ENCODE measurements around the gene FAM222A.

Gene FAM222A

DNA sequence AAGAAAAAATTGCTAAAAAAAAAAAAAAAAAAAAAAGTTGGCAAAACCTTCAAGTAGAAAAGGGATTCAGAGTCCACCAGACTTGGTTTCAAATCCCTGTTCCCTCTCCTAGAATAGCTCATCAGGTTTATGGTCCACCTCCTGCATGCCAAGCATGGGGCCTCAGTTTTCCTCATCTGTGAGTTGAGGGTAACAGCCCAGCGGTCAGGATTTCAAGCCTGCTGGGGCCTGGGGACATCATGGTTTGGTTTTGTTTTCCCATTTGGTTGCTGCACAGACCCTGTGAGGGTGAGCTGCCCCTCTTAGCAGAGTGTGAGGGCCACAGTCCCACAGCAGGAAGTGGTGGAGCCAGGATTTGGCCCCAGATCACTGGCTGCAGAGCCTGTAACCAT is 12.5 kb downstream of the FAM222A start:
- DNase-seq: no peak

DNA sequence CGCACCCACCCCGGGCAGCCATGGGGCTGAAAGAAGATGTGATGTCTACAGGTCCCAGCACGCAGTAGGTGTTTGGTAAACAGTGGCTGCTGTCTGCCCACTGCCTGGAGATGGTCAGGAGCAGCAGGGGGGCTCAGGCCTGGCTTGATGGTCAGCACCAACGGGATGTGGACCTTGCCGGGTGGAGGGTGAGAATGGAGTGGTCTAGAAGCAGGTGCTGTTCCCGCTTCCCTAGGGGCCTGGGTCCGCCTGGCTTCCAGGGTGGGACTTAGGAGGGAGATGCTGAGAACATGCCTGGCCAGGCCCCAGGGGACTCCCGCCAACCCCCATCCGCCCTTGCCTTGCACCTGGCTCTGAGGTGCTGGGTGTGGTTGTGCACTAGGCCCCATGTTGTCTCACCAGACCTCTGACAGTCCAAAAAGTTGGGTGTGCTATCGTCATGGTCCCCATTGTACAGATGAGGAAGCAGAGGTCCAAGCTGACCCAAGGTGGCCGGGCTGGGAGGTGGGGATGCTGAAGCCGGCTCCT is 12.9 kb downstream of the FAM222A start:
- DNase-seq: no peak

DNA sequence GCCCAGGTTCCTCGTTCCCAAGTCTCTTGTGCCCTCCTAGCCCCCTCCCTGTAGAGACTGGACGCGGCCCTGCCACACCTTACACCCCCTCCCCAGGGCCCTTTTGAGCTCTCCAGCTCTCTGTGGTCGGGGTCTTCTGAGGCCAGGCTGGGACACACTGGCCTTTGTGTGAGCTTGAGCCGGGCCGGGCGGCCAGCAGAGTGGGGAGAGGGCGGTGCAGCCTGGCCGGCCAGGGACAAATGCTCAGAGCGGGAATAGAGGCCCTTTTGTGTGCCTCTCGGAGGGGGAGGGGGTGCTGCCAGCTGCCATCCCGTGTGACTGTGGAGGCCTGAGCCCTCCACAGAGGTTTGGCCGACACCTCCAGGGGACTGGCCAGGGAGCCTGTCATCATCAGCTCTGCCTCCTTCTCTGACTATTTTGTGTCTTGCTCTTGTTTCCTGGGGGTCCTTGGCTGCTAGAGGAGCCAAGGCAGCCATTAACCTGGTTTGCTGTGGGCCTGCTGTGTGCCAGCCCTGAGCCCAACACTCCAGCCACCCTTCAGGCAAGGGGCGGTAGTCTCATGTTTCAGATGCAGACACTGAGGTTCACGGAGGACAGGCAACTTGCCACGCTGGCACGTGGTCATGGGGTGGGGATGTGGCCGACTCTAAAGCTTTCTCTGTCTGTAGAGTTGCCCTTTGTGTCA is 13.6 kb downstream of the FAM222A start:
- DNase-seq: no peak

DNA sequence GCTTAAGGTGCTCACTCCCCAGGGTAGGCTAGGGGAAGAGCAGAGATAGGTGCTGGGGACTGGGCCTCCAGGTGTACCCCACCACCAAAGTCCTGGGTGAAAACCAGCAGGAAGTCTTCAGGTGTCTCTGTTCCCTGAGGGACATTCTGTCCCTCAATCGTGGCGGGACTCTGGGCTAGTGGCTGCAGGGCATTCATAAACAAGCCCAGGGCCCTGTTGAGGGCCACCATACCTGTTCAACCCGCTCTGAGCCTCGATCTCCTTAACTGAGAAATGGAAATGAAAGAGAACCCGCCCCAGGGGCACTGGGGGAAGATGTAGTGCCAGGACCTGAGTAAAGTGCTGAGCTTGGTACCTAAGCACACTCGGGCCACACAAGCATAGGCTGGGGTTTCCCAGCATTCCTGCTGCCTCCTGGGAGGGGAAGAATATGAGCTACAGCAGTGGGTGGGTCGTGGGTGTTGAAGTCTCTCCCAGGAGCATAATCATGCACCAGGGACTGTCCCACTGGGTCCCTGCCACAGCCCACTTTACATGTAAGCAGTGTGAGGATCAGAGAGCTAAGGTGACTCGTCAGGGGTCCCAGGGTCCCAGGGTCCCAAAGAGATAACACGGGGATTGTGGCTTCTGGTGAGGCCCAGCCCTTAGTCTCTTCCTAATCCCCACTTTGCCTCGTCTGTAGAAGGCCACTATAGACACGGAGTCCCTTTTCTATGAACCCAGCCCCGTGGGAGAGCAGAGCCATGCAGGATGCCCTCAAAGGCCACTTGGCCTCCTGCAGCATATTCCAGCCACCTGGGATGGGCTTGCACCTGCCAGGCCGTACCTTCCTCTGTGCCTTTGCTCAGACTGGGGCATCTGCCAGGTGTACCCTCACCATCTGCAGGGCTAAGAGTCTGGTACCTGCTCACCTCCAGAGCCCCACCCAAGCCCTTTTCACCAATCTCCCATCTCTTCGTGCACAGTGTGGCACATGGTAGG is 14.4 kb downstream of the FAM222A start:
- peak; percentile 24 for DNase-seq

DNA sequence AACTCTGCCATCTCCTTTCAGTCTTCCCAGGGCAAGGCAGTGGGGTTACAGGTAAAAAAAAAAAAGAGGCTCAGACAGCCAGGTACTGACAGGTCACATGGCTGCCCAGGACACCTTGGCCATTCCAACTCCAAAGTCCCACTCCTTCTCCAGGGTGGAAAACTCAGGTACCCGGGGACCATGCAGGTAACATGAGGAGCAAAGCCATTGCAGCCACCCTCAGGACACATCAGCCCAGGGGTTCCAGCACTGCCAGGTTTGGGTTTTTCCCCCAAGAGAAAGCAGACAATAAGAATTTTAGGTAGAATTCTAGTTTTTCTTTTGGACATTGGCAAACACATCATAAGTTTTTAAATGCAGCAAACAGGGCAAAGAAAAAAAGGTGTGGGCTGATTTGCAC is 15.3 kb downstream of the FAM222A start:
- no peak for DNase-seq

DNA sequence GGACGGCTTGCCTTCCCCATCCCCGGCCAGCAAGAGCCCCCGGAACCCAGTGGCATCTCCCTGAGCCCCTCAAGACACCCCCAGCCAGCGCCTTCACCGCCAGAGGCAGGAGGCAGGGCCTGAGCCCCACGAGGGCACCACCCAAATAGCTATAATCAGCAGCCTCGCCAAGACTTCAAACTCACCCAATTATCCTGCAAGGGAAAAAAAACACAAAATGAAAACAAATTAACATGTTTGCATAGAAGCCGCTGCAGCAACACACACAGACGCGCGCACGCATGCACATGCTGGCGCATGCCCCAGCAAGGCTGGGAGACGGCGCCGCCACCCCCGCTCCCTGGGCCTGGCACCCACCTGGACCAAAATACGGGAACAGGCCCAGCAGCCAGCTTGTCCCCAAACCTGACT is 15.8 kb downstream of the FAM222A start:
- DNase-seq: peak; percentile 86

DNA sequence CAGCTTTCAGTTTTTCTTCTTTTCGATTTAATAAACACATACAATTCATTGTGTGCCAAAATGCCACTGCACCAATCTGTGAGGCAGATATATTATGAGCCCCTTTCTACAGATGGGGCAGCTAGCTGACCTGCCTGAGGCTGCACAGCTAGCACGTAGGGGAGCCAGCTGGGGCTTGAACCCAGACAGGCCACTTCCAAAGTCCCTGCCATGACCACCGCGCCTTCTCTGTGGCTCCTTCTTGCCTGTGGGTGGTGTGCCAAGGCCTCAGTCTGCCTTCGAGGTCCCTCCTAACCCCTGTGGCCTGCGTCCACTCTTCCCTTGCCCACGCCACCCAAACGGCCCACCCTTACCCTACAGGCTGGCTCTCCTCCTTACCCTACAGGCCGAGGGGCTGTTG is 16.2 kb downstream of the FAM222A start:
- DNase-seq: no peak

DNA sequence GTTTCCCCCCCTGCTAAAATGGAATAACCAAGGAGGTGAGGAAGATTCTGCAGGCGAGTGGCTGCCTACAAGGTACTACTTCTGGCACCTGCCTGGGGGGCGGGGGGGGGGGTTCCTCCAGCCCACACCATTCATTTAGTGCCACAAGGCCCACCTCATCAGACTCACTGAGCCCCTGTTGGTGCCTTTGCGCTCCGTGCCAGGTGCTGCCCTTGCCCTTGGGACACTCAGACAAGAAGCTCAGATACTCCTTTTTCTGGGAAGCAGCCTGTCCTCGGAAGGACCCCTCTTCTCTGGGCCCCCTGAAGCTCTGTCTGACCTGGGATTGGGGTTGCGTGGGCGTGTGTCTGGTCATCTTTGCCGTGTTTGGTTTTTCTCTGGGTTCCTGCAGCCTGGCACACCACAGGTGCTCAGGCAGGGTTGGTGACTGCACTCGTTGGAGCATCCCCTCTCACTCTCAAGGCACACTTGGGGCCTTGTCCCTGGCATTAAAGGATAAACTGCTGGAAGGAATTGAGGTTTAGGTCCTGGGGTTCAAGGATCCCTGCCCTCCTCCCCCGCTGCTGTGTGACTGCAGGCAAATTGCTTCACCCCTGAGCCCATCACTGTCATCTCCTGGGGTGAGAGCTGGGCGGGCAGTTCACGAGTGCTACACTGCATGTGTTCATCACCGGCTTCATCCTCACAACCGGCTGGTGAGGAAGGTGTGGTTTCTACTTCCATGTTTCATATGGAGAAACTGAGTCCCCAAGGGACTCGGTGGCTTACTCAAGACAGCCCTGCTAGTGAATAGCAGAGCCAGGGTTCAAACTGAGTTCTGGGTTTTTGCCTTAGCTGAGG is 16.9 kb downstream of the FAM222A start:
- DNase-seq: no peak

DNA sequence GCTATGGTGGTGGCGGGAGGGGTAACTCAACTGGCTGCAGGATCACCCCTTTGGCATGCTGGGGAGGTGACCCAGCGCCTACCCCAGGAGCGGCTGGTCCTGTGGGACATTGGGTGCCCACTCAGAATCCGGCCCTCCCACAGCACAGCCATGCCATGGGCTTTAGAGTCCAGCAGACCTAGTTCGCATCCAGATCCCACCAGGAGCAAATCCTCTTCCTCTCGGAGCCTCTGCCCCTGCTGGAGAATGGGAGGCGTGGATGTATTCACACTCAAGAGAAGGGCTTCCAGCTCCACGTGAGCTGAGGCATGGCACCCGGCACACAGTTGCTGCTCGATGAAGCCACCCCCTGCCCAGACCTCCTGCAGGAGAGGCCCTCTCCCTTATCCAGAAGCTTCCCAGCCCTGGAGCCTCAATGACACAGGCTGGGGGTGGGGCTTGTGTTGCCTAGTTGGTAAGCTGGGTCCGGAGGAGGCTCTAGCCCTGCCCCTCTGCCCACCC is 17.7 kb downstream of the FAM222A start:
- DNase-seq: no peak

DNA sequence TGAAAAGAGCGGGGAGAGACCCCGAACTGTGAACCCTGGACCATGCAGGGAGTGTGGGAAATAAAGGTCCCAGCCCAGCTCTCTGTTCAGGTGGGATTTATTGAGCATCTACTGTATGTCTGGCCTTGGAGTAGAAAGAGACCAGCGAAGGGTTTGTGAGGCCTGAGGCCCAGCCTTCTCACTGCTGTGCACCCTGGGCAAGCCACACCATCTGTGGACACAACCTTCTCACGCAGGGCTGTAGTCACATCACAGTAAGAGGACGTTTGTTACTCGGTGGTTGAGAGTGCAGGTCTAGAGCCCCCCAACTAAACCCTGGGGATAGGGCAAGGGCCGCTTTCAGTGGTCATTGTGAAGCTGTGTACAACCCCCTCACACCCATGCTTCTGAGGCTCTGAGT is 18.2 kb downstream of the FAM222A start:
- no peak for DNase-seq

DNA sequence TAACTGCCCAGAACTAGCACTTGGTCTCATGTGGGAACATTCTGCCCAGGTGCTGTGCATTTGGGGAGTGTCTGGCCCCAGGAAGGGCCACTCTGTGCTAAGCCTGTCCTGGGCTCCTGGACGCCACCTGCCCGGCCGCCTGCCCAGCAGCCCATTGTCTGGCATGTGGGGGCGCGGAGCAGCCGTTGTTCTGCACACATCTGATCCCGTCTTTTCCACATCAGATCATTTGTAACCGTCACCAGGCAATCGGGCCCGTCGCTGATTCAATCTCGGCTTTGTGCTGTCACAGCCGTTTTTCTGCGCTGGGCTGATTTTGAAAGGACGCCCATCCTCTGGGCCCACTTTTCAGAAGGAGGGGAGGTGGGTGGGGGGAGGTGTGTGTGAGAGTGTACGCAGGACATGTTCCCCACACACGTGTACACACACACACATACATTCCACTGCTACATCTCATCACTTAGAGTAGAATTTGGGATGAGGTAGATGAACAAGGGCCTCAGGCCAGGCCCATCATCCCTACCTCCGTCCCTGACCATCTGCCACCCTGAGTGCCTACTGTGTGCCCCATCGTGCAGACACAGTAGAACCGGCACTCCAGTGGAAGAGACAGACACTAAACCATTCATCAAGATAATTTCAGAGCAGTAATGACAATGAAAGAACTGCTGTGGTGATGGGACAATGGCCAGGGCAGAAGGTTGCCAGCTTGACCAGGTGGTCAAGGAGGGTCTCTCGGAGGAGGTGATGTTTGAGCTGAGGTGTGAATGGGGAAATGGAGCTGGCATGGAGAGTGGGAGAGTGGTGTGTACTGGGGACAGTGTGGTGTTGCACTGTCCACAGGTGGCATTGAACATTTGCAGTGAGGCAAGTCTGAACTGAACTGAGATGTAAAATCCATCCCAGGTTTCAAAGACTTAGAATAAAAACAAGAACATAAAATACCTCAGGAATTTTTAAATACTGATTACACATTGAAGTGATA is 19.0 kb downstream of the FAM222A start:
- no peak for DNase-seq

DNA sequence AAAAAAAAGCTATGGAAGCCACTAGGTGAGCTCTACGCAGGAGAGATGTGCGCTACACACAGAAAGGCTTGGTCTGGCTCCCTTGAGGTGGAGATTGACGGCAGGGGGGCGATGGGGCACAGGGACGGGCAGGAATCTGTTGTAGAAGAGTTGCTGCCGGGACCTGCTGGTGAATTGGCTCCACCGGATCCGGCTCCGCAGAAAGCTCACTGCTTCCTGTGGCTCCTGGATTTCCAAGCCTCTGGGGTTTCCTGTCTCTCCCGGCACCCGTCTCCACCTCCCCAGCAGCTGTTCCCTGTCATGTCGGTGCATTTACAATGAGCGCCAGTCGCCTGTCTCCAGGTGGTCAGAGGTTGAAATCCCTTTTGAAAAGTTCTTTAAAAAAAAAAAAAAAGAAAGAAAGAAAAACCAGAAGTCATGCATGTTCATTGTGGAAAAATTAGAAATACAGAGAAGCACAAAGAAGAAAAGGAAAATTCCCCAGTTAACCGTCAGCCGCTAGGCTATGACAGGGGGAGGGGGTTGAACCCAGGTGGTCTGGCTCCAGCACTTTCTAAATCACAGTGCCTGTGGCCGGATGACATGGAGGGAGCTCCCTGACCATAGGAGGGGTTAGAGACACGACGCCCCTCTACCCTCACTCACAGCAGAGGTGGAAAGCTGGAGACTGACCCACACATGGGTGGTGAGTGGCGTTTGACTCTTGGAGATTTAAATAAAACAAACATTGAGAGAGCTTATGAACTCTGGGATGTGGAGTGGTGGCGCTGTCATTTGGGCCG is 20.8 kb downstream of the FAM222A start:
- no peak for DNase-seq

DNA sequence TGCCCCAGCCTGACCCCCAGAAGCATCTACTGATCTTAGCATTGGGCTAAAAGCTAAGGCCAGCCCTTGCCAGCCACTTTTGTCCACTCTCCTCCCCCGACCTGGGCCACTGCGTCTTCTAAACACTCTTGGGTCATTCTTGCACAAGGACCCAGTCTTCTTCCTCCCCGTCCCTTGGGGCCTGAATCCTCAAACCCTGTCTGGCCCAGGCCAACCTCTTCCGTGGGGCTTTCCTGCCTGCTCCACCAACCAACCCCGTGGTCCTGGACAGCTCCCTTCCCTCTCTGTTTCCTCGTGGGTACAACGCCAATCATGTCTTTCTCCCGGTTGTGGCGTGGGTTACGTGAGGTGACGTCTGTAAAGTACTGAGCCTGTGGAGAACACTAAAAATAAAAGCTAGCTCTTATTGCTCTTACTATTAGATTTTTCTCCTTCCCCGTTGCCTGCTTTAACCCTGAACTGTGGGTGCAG is 21.5 kb downstream of the FAM222A start:
- no peak for DNase-seq

DNA sequence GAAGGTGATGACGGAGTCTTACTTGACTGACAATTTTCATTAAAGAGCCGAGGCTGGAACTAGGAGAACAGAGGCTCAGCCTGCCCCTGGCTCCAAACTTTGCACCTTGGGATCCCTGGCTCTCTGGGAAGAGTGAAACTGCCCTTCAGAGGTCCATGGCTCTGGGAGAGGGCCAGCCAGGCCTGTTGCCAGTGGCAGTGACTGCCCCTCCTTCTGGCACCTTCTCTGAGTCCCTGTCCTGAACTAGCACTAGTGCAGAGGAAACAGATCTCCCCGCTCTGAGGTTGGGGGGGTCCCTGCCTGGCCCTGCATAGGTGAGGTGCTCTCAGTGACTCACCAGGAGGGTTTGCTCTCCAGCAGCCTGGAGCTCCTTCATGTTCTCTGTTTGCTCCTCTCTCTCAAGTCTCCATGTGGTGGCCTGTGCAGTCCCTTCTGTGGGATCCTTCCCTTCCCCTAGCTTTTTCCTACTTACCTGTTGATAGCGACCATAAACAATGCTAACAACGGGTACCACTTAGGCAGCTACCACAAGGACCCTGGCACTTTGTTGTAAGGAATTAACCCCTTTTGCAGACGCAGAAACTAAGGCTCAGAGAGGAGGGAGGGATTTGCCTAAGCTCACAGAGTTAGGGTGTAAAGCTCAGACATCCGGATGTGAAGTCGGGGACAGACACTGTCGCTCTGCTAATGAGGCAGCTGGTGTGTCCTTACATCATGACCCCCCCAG is 22.4 kb downstream of the FAM222A start:
- DNase-seq: no peak

DNA sequence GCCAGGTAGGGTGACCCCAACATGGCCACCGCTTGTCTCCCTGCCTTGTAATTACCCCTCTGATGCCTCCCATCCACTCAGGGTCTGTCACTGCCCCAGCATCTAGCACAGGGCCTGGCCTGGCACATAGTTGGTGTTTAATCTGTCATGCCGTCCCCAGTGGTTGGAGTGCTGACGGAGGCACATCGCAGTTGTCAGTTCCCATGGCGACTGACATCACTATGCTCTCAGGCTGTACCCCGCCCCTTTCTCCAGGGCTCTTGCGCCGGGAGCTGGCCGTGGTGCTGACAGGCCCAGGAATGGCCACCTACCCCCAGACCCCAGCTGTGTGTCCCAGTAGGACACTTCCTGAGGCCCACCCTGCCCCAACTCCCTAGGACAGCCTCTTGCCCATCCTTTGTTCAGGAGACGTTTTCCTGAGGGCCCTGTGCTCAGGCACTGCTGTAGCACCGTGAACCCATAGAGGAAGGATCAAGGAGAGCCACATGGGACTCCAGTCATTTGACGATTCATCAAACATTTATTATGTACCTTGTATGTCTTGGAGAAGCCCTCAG is 23.0 kb downstream of the FAM222A start:
- DNase-seq: no peak

DNA sequence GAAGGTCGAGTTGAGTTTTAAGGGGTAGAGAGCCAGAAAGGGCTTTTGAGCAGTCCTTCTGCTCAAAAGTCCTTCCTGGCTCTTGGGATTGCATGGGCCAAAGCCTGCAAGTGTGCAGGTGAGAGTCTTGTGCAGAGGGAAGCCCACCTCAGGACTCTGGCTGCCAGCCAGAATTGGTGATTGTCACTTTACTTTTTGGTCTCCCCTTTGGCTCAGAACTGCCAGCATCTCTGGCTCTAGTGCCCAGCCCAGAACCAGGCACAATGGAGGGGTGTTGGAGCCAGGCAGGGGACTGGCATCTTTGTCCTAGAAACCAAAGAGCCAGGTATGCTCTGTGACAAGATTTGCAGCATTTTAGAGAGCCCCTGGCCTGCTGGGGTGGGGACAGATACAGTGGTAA is 23.5 kb downstream of the FAM222A start:
- no peak for DNase-seq

DNA sequence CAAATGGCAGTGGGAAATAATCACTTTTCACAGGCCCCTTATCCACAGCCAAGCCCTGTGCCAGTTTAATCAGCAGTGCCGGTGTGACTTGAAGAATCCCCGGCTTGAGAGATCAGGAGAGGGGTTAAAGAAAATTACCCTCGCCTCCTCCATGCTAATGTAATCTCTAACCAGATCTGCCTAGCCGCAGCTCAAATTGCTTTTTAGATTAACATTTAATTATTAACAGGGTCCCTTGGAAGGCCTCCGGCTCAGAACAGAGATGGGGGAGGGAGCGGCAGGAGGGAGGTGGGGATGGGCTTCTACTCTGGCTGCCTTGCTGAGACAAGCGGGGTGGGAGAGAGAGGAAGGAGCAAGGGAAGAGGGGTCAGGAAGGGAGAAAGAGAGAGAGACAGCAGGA is 24.0 kb downstream of the FAM222A start:
- no peak for DNase-seq

DNA sequence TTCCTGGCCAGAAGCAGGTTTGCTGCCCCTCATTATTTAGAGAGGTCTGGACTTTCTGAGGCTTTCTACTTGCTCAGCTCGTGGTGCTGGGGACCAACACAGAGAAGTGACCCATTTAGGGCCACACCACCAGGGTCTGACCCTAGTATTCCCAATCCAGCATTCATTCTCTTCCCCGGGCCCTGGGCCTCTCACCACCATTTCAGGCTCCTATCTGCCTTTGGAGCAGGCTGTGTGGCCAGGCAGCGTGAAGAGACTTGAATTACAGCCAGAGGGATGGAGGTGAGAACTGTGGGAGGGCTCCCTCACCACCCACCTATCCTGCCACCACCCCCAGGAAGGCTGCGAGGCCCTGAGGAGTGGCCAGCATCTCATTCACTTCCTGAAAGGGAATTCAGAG is 24.6 kb downstream of the FAM222A start:
- no peak for DNase-seq

DNA sequence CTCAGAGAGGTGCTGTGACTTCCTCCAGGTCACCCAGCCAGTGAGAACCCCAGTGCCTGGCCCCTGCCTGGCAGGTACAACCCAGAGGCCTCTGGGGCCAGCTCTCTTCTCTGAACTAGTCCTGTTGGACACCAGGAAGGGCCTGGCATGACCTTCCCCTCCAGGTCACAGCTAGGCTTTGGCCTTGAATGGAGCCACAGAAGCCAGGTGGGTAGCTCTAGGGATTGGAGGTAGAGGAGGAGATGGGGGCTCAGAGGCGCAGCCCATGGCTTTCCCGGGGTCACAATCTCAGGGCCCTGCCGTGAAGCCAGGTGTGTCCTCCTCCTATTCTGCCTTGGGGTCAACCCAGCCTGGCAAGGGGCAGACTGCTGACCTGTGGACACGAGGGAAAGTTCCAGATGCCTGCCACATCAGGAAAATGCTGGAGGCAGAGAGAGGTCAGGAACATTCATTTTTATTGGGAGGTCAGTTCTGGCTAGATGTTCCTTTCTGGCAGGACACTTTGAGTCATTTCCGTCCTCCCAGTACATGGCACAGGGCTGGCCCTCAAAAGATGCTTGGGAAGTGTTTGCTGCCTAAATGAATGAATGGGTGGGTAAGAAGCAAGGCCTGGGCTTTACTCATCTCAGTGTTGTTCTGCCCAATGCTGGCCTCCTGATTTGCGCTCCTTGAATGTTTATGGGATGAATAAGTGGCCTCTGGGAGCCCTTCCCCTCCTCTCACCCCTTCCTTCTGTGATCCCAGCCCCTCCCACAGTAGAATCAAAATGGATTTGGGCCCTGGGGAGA is 25.4 kb downstream of the FAM222A start:
- no peak for DNase-seq
